IPS-18c (cell line): Measurements from ENCODE around the gene MTMR3.
"Not testable (repeated sequence)": the region's sequence is repeated elsewhere in the genome, so short reads cannot be mapped to it uniquely, and the experiment has no call there.

ENCODE experiments used
- H3K4me3 ChIP-seq: 2 replicates; pipeline ENCODE4 v1.7.0; 2013; ENCODE audit warnings: low read depth, mild to moderate bottlenecking, low read length, moderate library complexity; ENCODE audit not compliant: insufficient read depth
- H3K9me3 ChIP-seq: one replicate; pipeline ENCODE4 v1.6.1; 2013; ENCODE audit warnings: mild to moderate bottlenecking, low read length, moderate library complexity; ENCODE audit not compliant: control insufficient read depth, insufficient read depth

MTMR3 gene

DNA sequence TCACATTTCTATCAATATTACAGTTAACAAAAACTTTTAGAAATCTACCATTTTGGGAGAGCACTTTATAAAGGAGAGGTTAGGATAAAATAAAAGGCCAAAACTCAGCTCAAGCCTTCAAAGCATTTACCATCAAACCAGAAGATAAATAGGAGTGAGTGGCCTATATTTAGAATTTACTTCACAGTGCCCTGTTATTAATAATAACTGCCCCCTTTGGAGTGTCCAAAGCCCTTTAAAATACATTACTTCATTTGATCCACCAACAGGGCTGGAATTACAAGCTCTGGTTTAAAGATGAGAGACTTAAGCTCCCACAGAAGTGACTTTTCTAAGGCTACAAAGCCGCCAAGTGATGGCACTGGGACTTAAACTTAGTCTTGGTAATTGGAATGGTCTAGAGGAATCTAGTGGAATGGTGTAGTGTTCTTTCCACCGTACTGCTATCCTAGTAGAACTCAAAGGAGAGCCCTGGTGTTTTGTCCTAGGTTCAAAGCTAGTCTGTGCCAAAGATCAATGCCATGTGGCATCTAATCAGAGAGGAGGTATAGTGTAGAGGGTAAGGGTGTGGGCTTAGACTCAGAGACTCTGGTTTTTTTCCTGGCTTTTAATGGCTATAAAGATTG lies 21.2 kb upstream of the MTMR3 start:
- Histone ChIP-seq H3K4me3 (no peak overlapping the region), H3K9me3 (no peaks in the 10 kb centered on the region)

DNA sequence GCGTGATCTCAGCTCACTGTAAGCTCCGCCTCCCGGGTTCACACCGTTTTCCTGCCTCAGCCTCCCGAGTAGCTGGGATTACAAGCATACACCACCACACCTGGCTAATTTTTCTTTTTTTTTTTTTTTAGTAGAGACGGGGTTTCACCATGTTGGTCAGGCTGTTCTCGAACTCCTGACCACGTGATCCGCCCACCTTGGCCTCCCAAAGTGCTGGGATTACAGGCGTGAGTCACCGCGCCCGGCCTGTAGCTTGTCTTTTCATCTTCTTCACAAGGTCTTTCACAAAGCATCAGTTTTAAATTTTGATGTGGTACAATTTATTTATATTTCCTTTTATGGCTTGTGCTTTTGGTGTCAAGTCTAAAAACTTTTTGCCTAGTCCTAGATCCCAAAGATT lies 17.4 kb upstream of the MTMR3 start:
- not testable (repeated sequence) for H3K9me3 ChIP-seq, H3K4me3 ChIP-seq

DNA sequence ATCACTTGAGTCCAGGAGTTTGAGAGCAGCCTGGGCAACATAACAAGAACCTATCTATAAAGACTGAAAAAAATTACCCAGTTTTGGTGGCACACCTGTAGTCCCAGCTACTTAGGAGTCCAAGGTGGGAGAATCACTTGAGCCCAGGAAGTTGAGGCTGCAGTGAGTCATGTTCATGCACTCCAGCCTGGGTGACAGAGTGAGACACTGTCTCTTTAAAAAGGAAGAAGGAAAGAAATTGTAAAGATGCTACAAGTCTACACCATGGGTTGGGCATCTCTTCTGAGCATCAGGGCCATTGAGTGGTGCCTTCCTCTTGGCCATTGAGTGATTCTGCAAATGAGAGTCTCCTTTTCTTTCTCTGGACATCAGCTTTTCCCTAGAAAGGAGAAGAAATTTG lies 15.7 kb upstream of the MTMR3 start:
- H3K9me3 ChIP-seq = no peaks in the 10 kb centered on the region
- H3K4me3 ChIP-seq = no peak overlapping the region

DNA sequence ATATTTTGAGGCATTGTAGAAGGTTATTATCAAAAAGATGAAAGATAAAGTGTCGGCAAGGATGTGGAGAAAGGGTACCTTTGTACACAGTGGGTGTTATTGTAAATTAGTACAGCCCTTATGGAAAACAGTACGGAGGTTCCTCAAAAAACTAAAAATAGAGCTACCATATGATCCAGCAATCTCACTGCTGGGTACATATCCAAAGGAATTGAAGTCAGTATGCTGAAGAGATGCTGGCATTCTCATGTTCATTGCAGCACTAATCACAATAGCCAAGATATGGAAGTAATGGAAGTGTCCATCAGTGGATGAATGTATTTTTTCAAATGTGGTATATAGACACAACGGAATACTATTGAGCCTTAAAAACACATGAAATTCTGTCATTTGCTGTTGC lies 15.1 kb upstream of the MTMR3 start:
- H3K9me3 ChIP-seq = no peaks in the 10 kb centered on the region

DNA sequence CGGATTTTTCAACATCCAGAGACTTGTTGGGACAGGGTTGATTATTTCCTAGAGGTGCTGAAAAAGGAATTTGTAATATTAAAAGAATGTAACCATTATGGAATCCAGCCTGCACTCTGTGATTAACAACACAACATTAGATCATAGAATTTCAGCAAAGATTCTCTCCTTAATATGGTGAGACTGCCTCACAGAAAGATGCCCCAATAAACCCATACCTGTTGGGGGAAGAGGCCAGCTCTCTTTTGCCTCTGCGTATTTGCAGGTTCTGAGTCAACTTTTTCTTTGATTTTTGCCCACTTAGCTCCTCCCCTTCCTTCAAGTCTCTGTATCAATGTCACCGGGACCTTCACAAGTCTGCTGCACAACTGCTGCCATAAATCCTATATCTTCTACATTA lies 12.4 kb upstream of the MTMR3 start:
- no peaks in the 10 kb centered on the region for H3K9me3 ChIP-seq

More for the DNA sequence above, 15.1 kb upstream of the MTMR3 start:
- no peak overlapping the region for H3K4me3 ChIP-seq

DNA sequence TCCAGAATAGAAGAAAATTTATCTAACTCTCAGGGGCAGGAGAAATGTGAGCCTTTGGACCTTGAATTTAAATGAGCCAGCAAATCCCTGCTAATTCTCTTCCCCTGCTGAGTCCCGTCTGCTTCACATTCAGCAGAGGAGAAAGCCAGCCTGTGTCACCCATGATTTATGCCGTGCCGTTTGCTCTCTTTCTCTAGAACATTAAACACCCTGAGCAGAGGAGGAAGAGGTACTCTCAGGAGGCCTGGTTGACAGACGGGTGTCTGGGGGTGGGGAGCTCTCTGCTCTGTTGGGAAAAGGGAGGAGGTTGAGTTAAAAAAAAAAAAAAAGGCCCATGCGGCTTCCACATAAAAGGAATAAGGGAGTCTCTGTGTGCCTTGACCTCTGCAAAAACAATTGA lies 11.3 kb upstream of the MTMR3 start:
- no peak overlapping the region for H3K4me3 ChIP-seq

More for the DNA sequence above, 12.4 kb upstream of the MTMR3 start:
- no peak overlapping the region for H3K4me3 ChIP-seq

DNA sequence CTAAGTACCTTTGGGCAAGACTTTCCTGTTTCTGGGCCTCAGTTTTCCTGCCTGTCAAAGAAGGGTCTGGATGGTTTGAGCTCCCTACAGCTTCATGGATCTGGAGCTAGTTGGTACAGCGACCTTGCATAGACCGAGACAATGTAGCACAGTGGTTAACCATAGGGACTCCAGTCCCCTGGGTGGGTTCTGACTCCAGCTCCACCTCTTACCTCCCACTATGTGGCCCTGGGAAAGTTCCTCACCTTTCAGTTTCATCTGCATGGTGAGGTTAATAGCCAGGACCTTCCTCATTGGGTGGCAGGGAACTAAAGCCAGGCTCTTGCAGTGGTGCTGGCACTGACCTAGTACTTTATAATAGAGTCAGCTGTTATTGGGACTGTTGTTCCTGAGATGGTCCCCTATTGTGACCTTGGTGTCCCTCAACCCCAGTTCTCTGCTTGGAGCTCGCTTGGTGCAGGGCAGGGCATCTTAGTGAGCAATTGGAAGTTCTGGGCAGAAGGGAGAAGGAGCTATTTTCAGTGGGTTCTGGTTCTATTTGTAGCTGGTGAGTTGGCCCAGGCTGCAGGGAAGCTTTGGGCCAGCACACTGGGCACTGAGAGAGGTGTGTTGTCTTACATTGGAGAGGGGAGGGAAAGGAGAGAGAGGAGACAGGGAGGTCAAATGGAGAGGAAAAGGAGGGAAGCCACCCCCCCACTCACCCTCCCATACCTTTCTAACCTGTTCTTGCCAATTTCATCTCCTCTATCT lies 10.7 kb upstream of the MTMR3 start:
- Histone ChIP-seq H3K9me3 (no peaks in the 10 kb centered on the region), H3K4me3 (no peak overlapping the region)

More for the DNA sequence above, 11.3 kb upstream of the MTMR3 start:
- no peaks in the 10 kb centered on the region for H3K9me3 ChIP-seq

DNA sequence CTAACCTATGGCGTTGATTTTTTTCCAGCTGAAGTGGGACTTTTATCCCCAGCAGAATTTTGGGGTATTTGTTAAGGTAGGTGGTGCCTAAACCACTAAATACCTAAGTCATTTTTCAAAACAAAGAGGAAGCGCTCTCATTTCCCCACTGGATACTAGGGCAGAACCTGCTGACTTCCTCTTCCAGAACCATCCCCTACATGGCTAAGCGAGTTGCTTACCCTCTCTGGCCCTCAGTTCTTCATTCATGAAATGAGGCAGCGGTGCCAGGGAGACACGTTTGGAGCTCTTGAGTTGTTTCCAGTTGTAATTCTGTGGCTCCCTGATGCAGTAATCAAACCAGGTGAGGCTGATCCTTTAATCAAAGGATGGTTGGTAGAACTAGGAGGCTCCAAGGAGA lies 10.0 kb upstream of the MTMR3 start:
- Histone ChIP-seq H3K4me3 (no peak overlapping the region), H3K9me3 (no peaks in the 10 kb centered on the region)

DNA sequence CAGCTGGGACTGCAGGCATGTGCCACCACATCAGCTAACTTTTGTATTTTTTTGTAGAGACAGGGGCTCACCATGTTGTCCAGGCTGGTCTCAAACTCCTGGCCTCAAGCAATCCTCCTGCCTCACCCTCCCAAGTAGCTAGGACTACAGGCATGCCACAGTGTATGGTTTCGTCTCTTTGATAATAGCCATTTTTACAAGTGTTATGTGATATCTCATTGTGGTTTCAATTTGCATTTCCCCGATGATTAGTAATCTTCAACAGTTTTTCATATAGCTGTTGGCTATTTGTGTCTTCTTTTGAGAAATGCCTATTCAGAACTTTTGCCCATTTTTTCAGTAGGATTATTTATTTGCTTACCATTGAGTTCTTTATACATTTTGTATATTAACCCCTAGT lies 9.0 kb upstream of the MTMR3 start:
- Histone ChIP-seq H3K9me3 (no peaks in the 10 kb centered on the region), H3K4me3 (no peak overlapping the region)

DNA sequence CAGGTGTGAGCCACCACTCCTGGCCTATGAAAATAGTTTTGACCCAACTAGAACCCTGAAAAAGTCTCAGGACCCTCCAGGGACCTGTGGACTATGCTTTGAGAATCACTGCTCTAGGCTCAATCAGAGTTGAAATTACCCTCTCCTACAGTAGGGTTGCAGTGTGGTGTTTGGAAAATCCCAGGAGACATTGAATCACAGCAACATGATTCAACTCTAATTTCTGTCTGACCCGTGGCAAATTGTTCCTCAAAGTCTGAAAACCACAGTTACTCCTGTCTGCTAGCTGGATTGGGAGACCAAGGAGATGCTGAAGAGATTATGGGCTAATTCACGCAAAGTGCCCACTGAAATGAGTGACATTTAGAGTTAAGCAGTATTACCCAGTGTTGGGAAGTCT lies 5.4 kb upstream of the MTMR3 start:
- H3K4me3 ChIP-seq = no peak overlapping the region
- no peaks in the 10 kb centered on the region for H3K9me3 ChIP-seq

DNA sequence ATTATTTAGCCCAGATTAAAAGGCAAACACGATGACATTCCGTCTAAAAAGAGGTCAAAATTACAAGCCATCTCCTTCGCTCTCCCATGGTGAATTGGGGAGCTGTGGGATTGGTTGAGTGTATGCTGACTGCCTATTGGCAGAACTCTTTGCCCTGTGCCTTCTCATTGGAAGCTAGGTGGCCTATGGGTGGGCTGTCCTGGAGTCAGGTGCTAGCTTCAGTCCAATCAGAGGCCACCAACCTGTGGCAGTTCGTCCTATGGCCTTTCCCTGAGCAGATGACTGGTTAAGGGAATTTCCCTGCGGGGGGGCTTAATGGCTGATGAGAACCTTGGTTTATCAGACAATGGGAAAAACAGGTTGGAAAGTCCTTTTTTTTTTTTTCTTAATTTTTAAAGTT lies 3.2 kb upstream of the MTMR3 start:
- Histone ChIP-seq H3K9me3 (no peaks in the 10 kb centered on the region), H3K4me3 (no peak overlapping the region)

DNA sequence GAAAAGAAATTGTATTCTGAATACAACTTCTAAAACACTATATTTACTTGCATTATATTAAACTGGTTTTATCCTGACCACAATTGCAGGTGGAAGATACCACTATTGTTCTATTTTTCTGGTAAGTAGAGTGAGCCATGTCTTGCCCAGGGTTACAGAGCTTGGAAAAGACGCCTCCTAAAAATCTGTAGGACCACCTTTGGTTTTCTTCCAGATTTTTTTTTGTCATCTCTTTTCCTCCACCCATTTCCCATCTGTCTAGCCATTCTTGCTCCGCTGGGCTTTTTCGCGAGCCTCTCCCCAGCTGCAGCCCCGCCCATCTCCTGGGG lies 294 bp upstream of the MTMR3 start:
- no peaks in the 10 kb centered on the region for H3K9me3 ChIP-seq
- H3K4me3 ChIP-seq = no peak overlapping the region

DNA sequence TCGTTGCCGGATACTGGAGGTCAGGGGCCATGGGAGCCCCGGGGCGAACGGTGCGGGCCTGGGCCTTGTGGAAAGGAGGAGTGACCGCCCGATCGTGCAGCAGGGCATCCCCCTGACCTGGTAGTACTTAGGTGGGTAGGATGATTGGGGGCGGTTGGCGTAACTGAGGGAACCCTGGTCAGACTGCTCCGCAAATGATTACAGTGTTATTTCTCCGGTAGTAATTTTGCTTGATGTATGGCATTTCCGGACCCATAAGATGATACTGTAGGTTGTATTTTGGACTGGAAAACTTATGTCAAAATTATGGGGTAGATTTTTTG lies 762 bp downstream of the MTMR3 start:
- Histone ChIP-seq H3K9me3 (no peaks in the 10 kb centered on the region), H3K4me3 (peak overlapping the region; percentile 95)

DNA sequence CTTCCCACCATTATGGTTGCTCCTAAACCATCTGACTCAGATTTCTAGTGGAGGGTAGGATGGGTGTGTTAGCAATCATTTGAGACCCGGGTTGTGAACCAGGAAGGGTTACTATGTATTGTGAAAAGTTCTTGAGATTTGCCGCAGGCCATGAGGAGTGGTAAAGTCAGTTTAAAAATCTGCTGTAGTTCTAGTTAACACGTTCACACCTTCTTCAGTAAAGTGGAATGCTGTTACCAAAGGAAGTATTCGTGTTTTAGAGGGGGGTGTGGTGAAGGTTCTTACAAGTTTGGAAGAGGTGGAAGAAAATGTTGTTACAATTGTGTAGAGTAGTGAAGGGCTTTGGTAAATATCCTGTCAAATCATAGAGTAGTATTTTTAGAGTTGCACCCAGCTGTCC lies 2.6 kb downstream of the MTMR3 start:
- H3K4me3 ChIP-seq = no peak overlapping the region
- no peaks in the 10 kb centered on the region for H3K9me3 ChIP-seq

DNA sequence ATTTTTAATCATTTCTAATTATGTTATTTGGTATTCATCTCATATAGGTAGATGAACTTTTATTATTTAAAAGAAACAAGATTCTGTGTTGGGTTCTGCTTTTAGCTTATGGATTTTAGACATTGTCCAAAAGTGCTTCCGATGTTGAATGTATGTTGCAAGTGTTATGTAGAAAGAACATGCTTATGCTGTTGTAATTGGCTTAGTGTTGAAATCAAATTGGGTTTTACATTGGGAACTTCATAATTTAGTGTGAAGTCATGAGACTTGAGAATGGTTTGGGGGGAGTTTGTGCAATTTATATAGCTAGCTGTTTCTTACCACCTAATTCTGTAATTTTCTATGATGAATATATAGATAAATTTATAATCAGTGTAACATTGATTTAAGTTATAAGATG lies 3.6 kb downstream of the MTMR3 start:
- Histone ChIP-seq H3K4me3 (no peak overlapping the region), H3K9me3 (no peaks in the 10 kb centered on the region)

DNA sequence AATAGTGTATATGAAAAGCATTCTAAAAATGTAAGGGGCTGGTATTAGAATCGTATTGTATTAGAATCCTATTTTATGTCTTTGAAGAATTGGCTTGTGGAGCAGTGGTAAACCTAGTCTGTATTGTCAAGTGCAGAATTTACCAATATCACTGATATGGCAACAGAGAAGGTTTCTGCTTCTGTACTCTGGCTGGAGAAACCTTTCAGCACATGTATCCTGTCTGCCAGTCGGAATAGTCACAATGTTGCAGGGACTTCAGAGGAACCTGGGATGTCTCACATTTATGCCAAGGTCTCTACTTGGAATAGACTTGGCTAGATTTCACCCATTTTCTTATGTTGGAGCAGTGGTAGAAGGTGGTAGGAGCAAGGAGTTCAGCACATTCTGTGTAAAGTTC lies 4.4 kb downstream of the MTMR3 start:
- no peak overlapping the region for H3K4me3 ChIP-seq
- no peaks in the 10 kb centered on the region for H3K9me3 ChIP-seq

DNA sequence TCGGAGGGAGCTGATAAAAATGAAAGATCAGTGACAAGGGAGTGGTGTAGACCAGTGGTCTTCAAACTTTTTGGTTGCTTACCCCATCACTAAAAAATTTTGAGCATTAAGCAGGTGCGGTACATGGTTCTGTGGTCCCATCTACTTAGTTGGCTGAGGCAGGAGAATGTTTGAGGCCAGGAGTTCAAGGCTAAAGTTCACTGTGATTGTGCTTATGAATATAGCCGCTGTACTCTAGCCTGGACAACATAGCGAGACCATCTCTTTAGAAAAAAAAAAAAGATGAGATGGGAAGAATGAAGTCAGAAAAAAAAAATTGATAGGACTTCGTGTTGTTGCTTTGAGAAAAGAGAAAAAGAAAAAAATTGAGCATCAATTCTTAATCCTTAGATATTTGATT lies 7.8 kb downstream of the MTMR3 start:
- no peaks in the 10 kb centered on the region for H3K9me3 ChIP-seq
- H3K4me3 ChIP-seq = no peak overlapping the region

DNA sequence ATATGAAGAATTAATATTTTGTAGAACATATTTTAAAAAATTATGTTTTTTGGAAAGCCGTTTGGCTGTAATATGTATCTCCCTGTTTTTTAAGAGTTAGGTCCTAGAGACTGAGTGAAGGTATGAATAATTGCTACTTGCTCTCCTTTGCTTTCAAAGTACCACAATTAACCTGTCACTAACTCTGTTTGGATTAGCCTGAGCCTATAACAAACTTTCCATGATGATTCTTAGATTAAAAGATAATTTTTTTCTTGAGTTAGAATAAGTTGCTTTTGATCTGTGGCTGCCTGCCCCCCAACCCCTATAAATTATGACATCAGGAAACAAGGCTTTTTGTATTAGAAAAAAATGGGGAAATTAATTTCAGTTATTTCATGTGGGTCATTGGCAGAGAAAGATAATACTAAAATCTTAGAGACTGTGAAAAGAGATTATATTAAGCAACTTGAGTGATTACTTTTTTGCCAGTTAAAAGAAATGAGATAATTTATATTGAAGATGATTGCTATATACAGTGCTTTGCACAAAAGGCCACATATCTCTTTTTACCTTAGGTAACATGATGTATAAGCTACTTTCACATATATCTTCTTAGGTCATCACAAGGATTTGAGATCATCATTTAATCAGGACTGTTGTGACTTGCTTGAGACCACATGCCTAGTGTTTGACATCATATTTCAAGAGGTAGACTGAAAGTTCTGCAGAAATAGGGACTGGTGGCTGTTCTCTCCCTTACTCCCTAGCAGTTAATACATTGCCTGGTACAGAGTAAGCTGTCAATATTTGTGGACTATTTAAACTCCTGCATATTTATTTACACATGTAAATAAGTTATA lies 9.6 kb downstream of the MTMR3 start:
- Histone ChIP-seq H3K4me3 (no peak overlapping the region), H3K9me3 (no peaks in the 10 kb centered on the region)
